Natural killer cell treated with Interleukin-12 subunit alpha and Interleukin-12 subunit beta and Interleukin-15 and Interleukin-18, amount 100 ng/mL, for 72 hours (primary cell): ENCODE results near the gene GCN1. TPM values are rescaled to one million over a fixed set of nuclear protein-coding genes. Genes with fewer than 3 reads are reported as not detected.
A peak's percentile ranks its signal among the peaks of the same experiment; 100 is the strongest.
"Not testable (repeated sequence)": the region's sequence is repeated elsewhere in the genome, so short reads cannot be mapped to it uniquely, and the experiment has no call there.

Source experiments
- ATAC-seq, 2 donors: fragments of 150-1000 bp; cut with Tn5 transposase in 1 of 2; sonication (Bioruptor Pico), chemical (Tn5 transposase) in 1 of 2; 2 replicates each; pipeline ENCODE4 v1.10.0; 2021
- DNase-seq: peaks from one replicate; pipeline ENCODE4 v3.0.0; 2022; ENCODE audit warnings: low spot score
- H3K27ac Mint-ChIP-seq, 2 donors: 1 replicate in 1 of 2; 2 replicates in 1 of 2; pipeline ENCODE4 v1.8.0; 2022; ENCODE audit warnings: mixed read lengths in 2 of 2, mild to moderate bottlenecking in 1 of 2, moderate library complexity in 1 of 2
- H3K27me3 Mint-ChIP-seq, 2 donors: 1 replicate in 1 of 2; 2 replicates in 1 of 2; pipeline ENCODE4 v1.8.0; 2022; ENCODE audit warnings: mixed read lengths in 2 of 2
- H3K36me3 Mint-ChIP-seq: one replicate; pipeline ENCODE4 v1.8.0; 2022; ENCODE audit warnings: mixed read lengths
- H3K4me1 Mint-ChIP-seq, 2 donors: 1 replicate in 1 of 2; 2 replicates in 1 of 2; pipeline ENCODE4 v1.8.0; 2022; ENCODE audit warnings: low read depth in 2 of 2, mixed read lengths in 2 of 2, mild to moderate bottlenecking in 1 of 2
- H3K4me3 Mint-ChIP-seq: one replicate; pipeline ENCODE4 v1.8.0; 2022; ENCODE audit warnings: mixed read lengths
- H3K9me3 Mint-ChIP-seq: 2 replicates; pipeline ENCODE4 v1.8.0; 2022; ENCODE audit warnings: mixed read lengths
- total RNA-seq, 2 donors: library from RNA; stranded (reverse); gene quantifications; one replicate each; pipeline ENCODE4 v1.2.3, GENCODE V29; 2022

The GCN1 gene
- total RNA-seq, 2 donors from 2014 or later, result 126 to 311 TPM

GRCh38 chr12:120197542-120197887, 3.0 kb upstream of the GCN1 start:
- H3K4me1 Mint-ChIP-seq, result peaks cover 39 to 42% of the 10 kb centered on the region in 2 donors
- H3K36me3 Mint-ChIP-seq, result peaks cover 21% of the 10 kb centered on the region
- peak overlapping the region; percentile 80 to 92 for H3K27ac Mint-ChIP-seq
- no peaks in the 10 kb centered on the region for H3K9me3 Mint-ChIP-seq
- ATAC-seq, result no peak
- no peaks in the 10 kb centered on the region for H3K27me3 Mint-ChIP-seq
- H3K4me3 Mint-ChIP-seq, result peak overlapping the region; percentile 96
- no peak for DNase-seq

GRCh38 chr12:120196817-120197541, 2.5 kb upstream of the GCN1 start:
- not testable (repeated sequence) for H3K27me3 Mint-ChIP-seq

GRCh38 chr12:120196363-120196762, 1.8 kb upstream of the GCN1 start:
- Mint-ChIP-seq H3K27me3 (no peaks in the 10 kb centered on the region), H3K4me1 (peaks cover 40 to 45% of the 10 kb centered on the region in 2 donors), H3K36me3 (peaks cover 21% of the 10 kb centered on the region), H3K27ac (peak overlapping the region; percentile 80 to 92), H3K9me3 (no peaks in the 10 kb centered on the region), H3K4me3 (peak overlapping the region; percentile 96)
- ATAC-seq (no peak), DNase-seq (no peak)

More at GRCh38 chr12:120196817-120197541, 2.5 kb upstream of the GCN1 start:
- not testable (repeated sequence) for DNase-seq, H3K9me3 Mint-ChIP-seq, ATAC-seq
- Mint-ChIP-seq H3K27ac (peak overlapping the region; percentile 80 to 92), H3K36me3 (peaks cover 21% of the 10 kb centered on the region), H3K4me1 (peaks cover 37 to 41% of the 10 kb centered on the region in 2 donors), H3K4me3 (peak overlapping the region; percentile 96)

- DNase-seq, result no peak
- Mint-ChIP-seq H3K9me3 (no peaks in the 10 kb centered on the region), H3K27ac (peak overlapping the region; percentile 88 to 89), H3K4me3 (peak overlapping the region; percentile 91), H3K4me1 (peaks cover 30 to 34% of the 10 kb centered on the region in 2 donors), H3K36me3 (peaks cover 9% of the 10 kb centered on the region), H3K27me3 (no peaks in the 10 kb centered on the region)
- ATAC-seq, result no peak
Observed at GRCh38 chr12:120194226-120194533, 335 bp downstream of the GCN1 start.

GRCh38 chr12:120193286-120193685, 1.2 kb downstream of the GCN1 start:
- H3K36me3 Mint-ChIP-seq, H3K27me3 Mint-ChIP-seq, ATAC-seq, DNase-seq, H3K9me3 Mint-ChIP-seq: not testable (repeated sequence)
- H3K27ac Mint-ChIP-seq, result peak overlapping the region in 1 of 2 donors; percentile 89
- H3K4me3 Mint-ChIP-seq, result peak overlapping the region; percentile 91
- H3K4me1 Mint-ChIP-seq, result peaks cover 24 to 25% of the 10 kb centered on the region in 2 donors

- H3K4me3 Mint-ChIP-seq, result no peak overlapping the region
- peaks cover 20 to 22% of the 10 kb centered on the region in 2 donors for H3K4me1 Mint-ChIP-seq
- peaks cover 5% of the 10 kb centered on the region for H3K36me3 Mint-ChIP-seq
- no peak overlapping the region for H3K27ac Mint-ChIP-seq
- H3K9me3 Mint-ChIP-seq, result no peaks in the 10 kb centered on the region
- ATAC-seq, result no peak
- DNase-seq, result no peak
- H3K27me3 Mint-ChIP-seq, result no peaks in the 10 kb centered on the region
Observed at GRCh38 chr12:120190985-120191480, 3.5 kb downstream of the GCN1 start.

GRCh38 chr12:120190386-120190785, 4.1 kb downstream of the GCN1 start:
- ATAC-seq, result no peak
- no peaks in the 10 kb centered on the region for H3K27me3 Mint-ChIP-seq
- no peak for DNase-seq
- H3K4me3 Mint-ChIP-seq, result no peak overlapping the region
- H3K4me1 Mint-ChIP-seq, result peaks cover 20 to 22% of the 10 kb centered on the region in 2 donors
- peaks cover 5% of the 10 kb centered on the region for H3K36me3 Mint-ChIP-seq
- no peaks in the 10 kb centered on the region for H3K9me3 Mint-ChIP-seq
- H3K27ac Mint-ChIP-seq, result no peak overlapping the region

GRCh38 chr12:120186654-120187053, 7.9 kb downstream of the GCN1 start:
- H3K27me3 Mint-ChIP-seq, result no peaks in the 10 kb centered on the region
- H3K27ac Mint-ChIP-seq, result no peak overlapping the region
- no peaks in the 10 kb centered on the region for H3K9me3 Mint-ChIP-seq
- peaks cover 11 to 13% of the 10 kb centered on the region in 2 donors for H3K4me1 Mint-ChIP-seq
- peaks cover 12% of the 10 kb centered on the region for H3K36me3 Mint-ChIP-seq
- ATAC-seq (no peak), DNase-seq (no peak)
- no peak overlapping the region for H3K4me3 Mint-ChIP-seq

- peaks cover 11 to 12% of the 10 kb centered on the region in 2 donors for H3K4me1 Mint-ChIP-seq
- H3K27ac Mint-ChIP-seq, result no peak overlapping the region
- ATAC-seq (peak in 1 of 2 donors; percentile 43), DNase-seq (no peak)
- H3K4me3 Mint-ChIP-seq, result no peak overlapping the region
- no peaks in the 10 kb centered on the region for H3K9me3 Mint-ChIP-seq
- H3K36me3 Mint-ChIP-seq, result peaks cover 12% of the 10 kb centered on the region
- H3K27me3 Mint-ChIP-seq, result no peaks in the 10 kb centered on the region
Observed at GRCh38 chr12:120183211-120183631, 11.3 kb downstream of the GCN1 start.

- Mint-ChIP-seq H3K4me1 (peaks cover 12 to 15% of the 10 kb centered on the region in 2 donors), H3K4me3 (no peak overlapping the region), H3K36me3 (peaks cover 24% of the 10 kb centered on the region), H3K27me3 (no peaks in the 10 kb centered on the region), H3K9me3 (no peaks in the 10 kb centered on the region), H3K27ac (no peak overlapping the region)
- DNase-seq (no peak), ATAC-seq (no peak)
Observed at GRCh38 chr12:120181991-120182631, 12.4 kb downstream of the GCN1 start.

- H3K27ac Mint-ChIP-seq, result no peak overlapping the region
- no peak overlapping the region for H3K4me3 Mint-ChIP-seq
- H3K9me3 Mint-ChIP-seq, result no peaks in the 10 kb centered on the region
- ATAC-seq (no peak), DNase-seq (no peak)
- peaks cover 19% of the 10 kb centered on the region for H3K36me3 Mint-ChIP-seq
- H3K27me3 Mint-ChIP-seq, result no peaks in the 10 kb centered on the region
- peaks cover 6 to 10% of the 10 kb centered on the region in 2 donors for H3K4me1 Mint-ChIP-seq
Observed at GRCh38 chr12:120180975-120181374, 13.5 kb downstream of the GCN1 start.

- Mint-ChIP-seq H3K27me3 (no peaks in the 10 kb centered on the region), H3K4me1 (peaks cover 0 to 4% of the 10 kb centered on the region in 2 donors), H3K4me3 (no peak overlapping the region), H3K27ac (no peak overlapping the region), H3K36me3 (peaks cover 26% of the 10 kb centered on the region), H3K9me3 (no peaks in the 10 kb centered on the region)
- no peak for ATAC-seq
- no peak for DNase-seq
Observed at GRCh38 chr12:120175537-120175936, 19.0 kb downstream of the GCN1 start.

GRCh38 chr12:120175062-120175461, 19.5 kb downstream of the GCN1 start:
- H3K36me3 Mint-ChIP-seq, result peaks cover 26% of the 10 kb centered on the region
- no peaks in the 10 kb centered on the region for H3K27me3 Mint-ChIP-seq
- peaks cover 0 to 4% of the 10 kb centered on the region in 2 donors for H3K4me1 Mint-ChIP-seq
- no peak overlapping the region for H3K27ac Mint-ChIP-seq
- H3K9me3 Mint-ChIP-seq, result no peaks in the 10 kb centered on the region
- DNase-seq (no peak), ATAC-seq (no peak)
- no peak overlapping the region for H3K4me3 Mint-ChIP-seq

- H3K4me1 Mint-ChIP-seq, result no peaks in the 10 kb centered on the region
- DNase-seq, result no peak
- H3K9me3 Mint-ChIP-seq, result no peaks in the 10 kb centered on the region
- ATAC-seq, result no peak
- H3K36me3 Mint-ChIP-seq, result peaks cover 14% of the 10 kb centered on the region
- H3K4me3 Mint-ChIP-seq, result no peak overlapping the region
- H3K27me3 Mint-ChIP-seq, result no peaks in the 10 kb centered on the region
- H3K27ac Mint-ChIP-seq, result no peak overlapping the region
Observed at GRCh38 chr12:120172053-120172452, 22.5 kb downstream of the GCN1 start.
